GM18502 (cell line): ENCODE results near the gene DCXR.

ENCODE experiments used
- ATAC-seq: cut with Tn5 transposase; IDR thresholded peaks from one replicate; pipeline ENCODE4 v1.9.1; 2021; ENCODE audit warnings: mild to moderate bottlenecking; ENCODE audit not compliant: unreplicated experiment, poor library complexity

The DCXR gene

DNA sequence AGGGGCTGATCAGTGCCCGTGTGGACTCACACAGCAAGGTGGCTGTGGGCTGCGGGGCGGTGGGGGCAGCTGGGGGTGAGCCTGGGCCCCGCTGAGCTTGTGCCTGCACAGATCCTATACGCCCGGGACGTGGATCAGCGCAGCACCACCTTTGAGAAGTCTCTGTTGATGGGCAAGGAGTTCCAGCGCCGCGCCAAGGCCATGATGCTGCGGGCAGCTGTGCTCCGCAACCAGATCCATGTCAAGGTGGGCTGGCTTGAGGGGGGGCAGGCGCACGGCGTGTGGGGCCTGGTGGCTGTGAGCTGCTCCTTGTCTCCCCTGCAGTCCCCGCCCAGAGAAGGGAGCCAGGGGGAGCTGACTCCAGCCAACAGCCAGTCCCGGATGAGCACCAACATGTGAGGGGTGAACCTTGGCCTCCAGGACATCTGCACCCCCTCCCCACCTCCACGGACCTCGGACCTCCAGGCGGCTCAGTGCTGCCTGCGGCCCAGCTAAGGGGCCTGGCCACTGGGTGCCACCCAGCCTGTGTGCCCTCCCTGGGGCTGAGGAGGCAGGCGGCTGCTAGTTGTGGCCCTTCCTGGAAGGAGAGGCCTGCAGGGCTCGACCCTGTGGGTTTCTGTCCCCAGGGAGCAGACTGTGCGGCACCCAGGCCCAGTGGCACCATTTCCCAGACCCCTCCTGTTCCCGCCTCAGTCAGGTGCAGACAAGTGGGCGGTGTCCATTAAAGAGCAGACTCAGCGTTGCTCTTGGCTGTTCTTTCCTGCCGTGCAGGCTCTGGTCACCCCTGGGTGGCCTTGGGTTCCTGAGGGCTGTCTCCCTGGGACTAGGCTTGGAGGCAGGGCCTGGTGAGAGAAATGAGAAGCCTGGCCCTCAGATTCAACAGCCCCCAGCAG is 19.5 kb upstream of the DCXR start:
- ATAC-seq: no peak

DNA sequence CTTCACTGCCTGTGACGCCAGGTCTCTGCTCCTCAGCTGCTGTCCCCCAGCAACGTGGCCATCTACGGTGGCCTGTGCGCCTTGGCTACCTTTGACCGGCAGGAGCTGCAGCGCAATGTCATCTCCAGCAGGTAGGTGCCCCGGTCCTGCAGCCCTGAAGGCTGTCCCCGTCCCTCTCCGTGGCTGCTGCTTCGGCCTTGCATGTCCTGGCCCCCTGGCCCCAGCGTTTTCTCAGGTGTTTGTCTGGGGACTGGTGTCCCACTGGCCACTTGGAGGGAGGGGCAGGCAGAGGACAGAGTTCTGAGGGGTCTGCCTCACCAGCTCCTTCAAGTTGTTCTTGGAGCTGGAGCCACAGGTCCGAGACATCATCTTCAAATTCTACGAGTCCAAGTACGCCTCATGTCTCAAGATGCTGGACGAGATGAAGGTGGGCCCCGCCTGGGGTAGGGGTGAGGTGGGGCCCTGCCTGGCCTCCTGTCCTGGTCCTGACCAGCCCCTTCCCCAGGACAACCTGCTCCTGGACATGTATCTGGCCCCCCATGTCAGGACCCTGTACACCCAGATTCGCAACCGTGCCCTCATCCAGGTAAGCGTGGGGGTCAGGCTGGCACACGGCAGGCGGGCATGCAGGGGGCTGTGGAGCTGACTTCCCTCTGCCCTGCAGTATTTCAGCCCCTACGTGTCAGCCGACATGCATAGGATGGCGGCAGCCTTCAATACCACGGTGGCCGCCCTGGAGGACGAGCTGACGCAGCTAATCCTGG is 18.6 kb upstream of the DCXR start:
- ATAC-seq: no peak

DNA sequence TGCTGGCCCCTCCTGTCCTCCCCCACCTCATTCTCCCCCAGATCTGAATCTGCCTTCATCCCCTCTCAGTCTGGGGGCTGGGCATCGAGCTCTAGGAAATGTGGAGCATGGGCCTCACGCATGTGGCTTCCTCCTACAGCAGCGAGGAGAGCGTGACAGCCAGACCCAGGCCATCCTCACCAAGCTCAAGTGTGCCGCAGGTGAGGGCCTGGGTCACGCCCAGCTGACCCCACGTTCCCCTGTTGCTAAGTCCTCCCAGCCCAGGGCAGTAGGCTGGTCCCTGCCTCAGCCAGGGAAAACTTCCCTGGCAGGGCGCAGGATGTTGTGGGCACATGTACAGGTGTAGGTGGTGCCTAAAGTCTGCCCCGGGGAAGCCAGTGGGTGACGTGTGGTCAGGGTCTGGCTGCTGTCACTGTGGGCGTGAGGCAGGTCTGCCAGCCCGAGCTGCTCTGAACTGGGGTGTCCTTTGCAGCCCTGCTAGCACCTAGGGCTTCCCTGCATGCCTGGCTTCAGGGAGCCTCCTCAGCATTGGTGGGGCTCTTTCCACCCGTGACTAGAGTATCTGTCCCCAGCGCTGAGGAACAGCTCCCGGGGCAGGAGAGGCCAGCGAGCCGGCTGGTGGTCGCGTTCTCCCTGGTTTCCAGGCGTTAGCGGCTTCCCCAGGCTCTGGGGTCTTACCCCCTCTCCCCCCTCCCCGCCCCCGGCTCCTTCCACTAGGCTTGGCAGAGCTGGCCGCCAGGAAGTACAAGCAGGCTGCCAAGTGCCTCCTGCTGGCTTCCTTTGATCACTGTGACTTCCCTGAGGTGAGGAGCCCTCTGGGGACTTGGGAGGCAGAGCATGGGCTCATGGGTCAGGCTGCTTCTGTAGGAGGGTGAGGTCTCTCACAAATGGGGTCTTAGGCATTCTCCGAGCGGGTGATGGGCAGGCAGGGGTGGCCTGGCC is 17.8 kb upstream of the DCXR start:
- no peak for ATAC-seq

DNA sequence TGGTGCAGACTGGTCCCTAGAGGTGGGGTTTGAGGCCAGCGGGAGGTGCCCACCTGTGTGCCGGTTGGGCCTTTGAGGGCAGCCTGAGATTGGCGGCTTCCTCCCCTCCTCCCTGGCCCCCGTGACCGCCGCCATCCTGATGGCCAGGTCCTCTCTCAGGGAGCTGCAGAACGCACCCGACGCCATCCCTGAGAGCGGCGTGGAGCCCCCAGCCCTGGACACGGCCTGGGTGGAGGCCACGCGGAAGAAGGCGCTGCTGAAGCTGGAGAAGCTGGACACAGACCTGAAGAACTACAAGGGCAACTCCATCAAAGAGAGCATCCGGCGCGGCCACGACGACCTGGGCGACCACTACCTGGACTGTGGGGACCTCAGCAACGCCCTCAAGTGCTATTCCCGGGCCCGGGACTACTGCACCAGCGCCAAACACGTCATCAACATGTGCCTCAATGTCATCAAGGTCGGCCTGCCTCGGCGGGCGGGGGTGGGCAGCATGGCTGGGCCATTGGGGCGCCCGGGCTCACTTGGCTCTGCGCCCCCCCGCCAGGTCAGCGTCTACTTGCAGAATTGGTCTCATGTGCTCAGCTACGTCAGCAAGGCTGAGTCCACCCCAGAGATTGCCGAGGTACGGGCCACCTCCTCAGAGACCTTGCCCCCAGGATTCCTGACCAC is 17.0 kb upstream of the DCXR start:
- no peak for ATAC-seq

DNA sequence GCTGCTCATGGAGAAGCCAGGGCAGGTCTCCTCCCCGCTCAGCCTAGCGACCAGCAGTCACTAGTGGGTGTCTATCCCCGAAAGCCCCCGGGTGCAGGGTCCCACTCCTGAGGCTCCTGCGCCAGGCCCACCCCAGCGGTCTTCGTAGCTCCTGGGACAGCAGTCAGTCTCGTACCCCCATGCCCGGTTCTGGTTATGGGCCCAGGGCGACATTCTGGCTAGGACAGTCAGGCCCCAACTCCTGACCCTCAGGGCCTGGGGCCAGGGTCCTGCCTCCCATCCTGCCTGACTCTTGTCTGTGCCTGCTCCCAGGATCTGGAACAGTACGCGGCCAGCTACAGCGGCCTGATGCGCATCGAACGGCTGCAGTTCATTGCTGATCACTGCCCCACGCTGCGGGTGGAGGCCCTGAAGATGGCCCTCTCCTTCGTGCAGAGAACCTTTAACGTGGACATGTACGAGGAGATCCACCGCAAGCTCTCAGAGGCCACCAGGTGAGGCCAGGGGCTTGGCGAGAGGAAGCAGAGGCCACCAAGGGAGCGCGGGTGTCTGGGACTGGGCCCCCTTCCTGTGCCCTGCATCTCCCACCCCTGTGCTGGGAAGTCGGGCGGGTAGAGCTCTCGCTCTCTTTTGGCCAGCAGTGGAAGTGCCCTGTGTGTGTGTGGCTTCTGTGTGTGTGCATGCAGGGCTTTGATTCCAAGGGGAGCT is 16.2 kb upstream of the DCXR start:
- no peak for ATAC-seq

DNA sequence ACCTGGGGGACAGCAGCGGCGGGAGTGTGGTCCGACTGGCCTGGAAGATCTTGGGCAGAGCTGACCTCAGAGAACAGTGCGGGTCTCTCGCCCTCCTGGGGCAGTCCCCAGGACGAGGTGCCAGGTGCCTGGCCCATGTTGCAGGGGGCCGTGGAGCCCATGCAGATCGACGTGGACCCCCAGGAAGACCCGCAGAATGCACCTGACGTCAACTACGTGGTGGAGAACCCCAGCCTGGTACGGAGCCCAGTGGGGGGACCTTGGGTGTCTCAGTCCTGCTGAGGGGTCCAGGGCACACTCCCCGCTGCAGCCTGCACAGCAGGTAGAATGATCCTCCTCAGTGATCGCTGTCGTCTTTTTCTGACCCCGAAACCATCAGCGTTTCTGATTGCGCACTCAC is 15.6 kb upstream of the DCXR start:
- no peak for ATAC-seq

DNA sequence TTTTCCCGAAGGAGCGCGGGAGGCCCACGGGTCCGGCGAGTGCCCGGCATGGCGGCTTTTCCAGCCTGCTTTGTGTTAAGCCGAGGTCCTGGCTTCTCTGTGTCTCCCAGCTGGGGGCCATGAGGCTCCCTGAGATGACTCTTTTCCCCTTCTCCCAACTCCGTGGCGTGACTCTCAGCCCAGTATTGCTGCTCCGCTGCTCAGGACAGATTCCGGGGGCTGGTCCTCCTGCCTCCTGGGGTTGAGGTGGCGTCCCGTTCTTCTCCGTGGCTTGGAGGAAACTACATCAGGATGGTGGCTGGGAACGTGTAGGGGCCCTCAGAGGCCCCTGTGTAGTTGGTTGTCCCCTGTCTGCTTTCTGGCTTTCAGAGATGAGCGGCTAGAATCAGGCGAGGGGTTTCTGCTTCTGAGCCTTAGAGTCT is 15.2 kb upstream of the DCXR start:
- ATAC-seq: no peak

DNA sequence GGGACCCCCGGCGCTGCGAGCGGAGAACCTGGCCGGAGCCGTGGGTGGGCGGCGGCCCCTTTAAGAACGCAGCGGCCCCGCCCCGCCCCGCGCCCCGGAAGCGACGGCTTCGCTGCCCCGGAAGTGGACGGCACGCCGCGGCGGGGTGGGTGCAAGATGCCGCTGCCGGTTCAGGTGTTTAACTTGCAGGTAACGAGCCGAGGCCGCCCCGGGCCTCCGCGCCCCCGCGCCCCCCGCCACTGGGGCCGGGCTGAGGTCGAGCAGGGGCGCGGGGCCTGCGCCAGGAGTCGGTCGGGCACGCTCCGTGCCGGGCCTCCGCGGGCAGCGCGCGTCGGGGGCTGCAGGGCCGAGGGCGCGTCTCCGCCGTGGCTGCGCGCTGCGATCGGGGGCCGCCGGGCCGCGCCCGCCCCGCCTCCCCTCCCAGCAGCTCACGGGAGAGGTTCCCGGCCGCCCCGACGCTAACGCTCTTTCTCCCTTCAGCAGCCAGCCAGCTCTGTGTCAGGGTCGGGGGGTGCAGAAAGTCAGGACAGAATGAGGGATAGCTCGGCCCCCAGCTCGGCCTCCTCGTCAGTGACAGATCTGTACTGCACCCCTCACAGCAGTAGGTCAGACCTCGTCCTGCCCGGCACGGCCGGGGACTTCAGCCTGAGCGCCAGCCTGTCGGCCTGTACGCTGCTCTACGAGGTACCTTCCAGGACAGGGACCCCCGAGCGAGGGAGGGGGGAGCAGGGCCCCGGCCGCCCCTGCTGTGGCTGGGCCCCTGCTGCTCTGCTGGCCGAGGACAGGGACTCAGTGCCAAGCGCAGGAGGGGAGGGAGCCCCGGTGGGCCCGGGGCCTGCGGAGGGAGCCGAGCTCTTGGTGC is 14.5 kb upstream of the DCXR start, which contains the start of the genes GPS1 and RFNG:
GPS1 (plus strand) TSS at position 123 of the 862 bp plus-strand sequence; CDS start at position 157, 34 bp downstream.
RFNG (minus strand) TSS at position 36 of the 862 bp plus-strand sequence. CDS start 45 bp downstream, outside the sequence.
- peak; percentile 66 for ATAC-seq

DNA sequence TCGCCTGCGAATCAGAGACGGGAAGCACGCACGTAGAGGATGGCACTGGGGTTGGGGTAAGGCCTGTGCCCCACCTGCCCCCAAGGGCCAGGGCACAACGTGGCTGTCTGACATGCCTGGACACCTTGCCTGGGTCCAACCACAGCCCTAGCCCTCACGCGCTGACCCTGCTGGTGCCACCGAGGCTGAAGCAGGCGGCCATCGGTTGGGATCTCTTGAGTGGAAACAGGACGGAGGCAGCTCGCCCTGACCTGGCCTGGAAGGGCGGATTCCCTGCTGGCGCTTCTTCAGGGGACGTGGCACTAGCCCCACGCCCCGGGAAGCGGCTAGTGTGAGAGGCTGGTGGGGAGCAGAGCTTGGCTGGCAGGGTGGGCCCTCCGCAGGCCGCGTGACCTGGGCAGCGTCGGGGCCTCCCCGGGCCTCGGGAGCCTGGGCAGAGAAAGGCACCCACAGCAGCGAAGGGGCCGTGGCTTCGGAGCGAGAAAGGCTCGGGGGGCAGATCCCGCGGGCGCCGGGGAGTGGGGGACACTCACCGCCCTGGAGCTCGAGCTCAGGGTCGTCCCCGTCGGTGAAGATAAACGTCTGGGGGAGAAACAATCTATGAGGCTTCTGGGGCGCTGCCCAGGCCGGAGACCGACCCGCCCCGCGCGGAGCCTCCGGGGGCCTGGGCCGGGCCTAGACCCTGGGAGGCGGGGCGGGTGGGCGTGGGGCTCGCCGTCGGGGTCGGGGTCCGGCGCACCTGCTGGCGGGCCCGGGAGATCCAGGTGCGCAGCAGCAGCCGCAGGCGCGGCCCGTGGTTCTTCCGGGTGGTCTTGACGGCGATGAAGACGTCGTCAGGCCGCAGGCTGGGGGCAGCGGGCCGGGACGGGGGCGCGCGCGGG is 13.5 kb upstream of the DCXR start:
- no peak for ATAC-seq

DNA sequence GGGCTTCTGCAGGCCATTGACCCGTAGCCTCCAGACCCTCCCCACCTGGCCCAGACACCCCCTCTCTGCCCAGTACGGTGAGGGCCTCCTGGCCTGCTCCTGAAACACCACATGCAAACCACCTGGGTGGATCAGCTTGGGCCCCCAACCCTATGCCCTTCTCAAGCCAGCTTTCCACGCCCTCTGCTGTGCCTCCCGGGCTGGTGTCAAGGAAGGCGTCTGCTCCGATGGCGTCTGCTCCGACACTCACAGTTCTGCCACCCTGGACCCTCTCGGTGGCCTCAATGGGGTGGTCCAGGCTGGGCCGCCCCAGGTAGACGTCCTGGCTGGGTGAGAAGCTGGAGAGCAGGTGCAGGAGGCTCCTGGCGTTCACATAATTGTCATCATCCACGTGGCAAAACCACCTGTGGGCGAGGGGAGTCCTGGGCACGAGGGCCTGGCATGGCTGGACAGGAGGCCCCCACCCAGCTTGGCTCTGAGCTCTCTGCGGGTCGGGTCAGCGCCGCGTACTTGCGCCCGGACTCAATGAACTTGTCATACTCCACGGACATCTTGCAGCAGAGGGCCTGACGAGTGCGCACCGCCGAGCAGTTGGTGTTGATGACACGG is 12.8 kb upstream of the DCXR start:
- no peak for ATAC-seq

DNA sequence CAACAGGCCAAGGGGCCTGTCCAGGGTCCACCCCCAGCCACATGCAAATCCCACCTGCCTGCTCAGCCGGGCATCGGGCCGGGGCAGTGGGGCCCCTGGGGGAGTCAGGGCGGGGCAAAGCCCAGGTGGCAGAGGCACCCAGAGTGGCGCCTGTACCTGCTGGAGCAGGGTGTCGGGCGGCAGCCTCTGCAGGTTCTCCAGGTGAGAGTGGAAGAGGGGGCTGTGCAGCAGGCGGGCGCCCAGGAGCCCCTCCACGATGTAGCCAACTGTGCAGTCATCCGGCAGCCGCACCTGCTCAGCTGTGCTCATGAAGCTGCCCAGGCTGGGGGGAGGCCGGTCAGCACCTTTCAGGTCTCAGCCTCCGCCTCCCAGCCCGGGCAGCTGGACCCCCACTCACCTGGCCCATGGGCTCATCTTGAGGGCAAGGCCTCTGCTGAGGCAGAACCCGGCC is 12.0 kb upstream of the DCXR start:
- no peak for ATAC-seq

DNA sequence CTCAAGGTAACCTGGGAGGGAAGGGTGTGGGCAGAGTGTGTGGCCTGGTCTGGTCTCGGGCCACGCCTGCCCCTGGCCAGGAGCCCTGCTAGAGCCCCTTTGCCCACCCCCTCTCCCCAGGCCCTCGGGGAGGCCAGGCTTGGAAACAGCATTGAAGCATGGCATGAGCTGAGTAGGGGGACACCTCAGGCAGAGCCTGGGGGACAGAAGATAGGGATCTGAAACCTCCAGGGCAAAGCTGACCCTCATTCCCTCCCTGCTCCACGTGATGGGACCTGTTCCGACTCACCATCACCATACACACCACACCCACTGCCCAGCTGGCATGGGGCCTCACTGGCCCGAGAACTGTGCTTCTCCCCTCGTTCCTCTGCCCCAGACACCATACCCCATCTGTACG is 11.6 kb upstream of the DCXR start:
- no peak for ATAC-seq

DNA sequence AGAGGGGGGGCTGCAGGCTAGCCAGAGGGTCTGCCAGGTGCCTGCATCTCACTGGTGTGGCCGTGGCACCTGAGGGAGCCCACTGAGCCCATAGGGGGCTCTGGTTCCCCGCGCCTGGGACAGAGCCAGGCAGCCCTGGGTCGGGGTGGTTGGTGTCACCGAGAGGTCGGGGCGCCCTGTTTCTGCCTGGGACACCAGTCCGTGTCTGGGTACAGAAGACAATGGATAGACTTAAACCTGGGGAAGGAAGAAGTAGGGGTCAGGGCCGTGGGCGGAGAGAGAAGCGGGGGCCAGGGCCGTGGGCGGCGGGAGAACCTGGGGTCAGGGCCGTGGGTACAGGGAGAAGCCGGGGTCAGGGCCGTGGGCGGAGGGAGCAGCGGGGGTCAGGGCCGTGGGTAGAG is 11.1 kb upstream of the DCXR start:
- ATAC-seq: no peak

DNA sequence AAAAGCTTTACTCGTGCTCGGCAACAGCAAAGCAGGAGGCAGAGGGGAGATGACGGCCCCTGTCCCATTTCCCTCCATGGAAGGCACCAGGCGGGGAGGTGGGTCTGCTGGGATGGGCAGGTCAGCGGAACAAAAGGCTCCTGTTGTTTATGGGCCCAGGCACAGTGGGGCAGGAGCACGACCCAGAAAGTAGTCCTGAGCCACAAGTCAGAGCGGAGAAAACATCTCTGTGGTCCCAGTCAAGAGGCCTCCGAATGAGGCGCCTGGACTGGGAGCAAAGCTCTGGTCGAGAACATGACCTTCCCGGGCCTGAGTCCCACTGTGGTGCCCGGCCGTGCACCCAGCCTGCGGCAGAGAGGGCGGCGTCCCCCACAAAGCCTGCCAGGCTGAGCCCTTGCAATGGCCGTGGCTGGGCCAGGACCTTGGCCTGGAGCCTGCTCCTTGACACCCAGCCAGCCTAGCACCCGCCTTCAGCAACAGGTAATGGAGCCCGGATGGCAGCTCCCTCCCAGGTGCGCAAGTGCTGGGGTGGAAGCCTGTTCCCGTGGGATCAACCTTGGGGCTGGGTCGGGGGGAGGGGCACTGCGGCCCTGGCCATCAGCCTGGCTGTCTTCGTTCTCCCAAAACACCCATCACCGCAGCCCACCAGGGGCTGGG is 10.5 kb upstream of the DCXR start:
- no peak for ATAC-seq

DNA sequence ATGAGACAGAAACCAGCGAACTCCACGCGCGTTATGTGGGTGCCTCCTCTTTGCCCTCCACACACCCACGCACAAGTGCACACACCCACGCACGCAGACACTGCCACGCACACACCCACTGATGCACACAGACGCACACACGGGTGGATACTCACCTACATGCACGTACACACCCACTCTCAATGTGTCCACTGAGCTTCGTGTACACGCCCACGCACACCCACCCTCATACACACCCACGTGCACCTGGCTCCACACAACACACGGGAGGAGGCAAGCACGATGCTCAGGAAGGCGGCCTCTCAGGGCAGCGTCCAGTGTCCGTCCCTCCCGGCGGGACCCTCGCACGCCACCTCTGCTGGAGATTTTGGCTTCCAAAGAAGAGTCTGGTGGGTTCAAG is 9.9 kb upstream of the DCXR start:
- ATAC-seq: no peak

DNA sequence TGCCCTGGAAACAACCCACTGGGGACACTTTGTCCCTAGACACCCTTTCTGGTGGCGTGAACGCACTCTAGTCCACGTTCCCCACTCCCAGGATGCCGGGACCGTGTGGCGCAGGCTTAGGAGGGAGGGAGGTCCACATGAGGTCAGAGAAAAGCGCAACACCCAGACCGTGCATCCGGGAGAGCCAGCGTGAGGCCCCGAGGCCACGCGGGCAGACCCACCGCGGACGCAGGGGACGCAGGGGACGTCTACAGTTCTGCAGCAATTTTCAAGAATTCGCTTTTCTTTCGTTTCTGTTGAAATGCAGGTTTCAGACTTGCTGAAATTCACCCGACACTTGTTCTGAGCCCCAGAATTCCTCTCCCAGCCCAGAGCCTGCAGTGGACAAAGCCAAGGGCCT is 9.4 kb upstream of the DCXR start:
- no peak for ATAC-seq
